Ectodermal cell (in vitro differentiated cells): ENCODE data around the gene PRXL2C.
A peak's percentile ranks its signal among the peaks of the same experiment; 100 is the strongest.

Source experiments
- H3K27ac ChIP-seq: 2 replicates; pipeline ENCODE4 v1.7.0; 2013; ENCODE audit warnings: mild to moderate bottlenecking, low read depth, low read length; ENCODE audit not compliant: insufficient read depth, poor library complexity, severe bottlenecking
- H3K27me3 ChIP-seq: 2 replicates; pipeline ENCODE4 v1.7.0; 2013; ENCODE audit warnings: mild to moderate bottlenecking, low read length; ENCODE audit not compliant: insufficient read depth, control insufficient read depth, poor library complexity, severe bottlenecking
- H3K36me3 ChIP-seq: one replicate; pipeline ENCODE4 v1.7.0; 2013; ENCODE audit warnings: low read length; ENCODE audit not compliant: control insufficient read depth, insufficient read depth
- H3K4me1 ChIP-seq: one replicate; pipeline ENCODE4 v1.7.0; 2013; ENCODE audit warnings: low read length; ENCODE audit not compliant: control insufficient read depth, insufficient read depth
- H3K4me3 ChIP-seq: 2 replicates; pipeline ENCODE4 v1.7.0; 2013; ENCODE audit warnings: low read depth, low read length, control low read depth; ENCODE audit not compliant: insufficient read depth
- H3K9me3 ChIP-seq: 2 replicates; pipeline ENCODE4 v1.7.0; 2013; ENCODE audit warnings: mild to moderate bottlenecking, low read length, moderate library complexity; ENCODE audit not compliant: control insufficient read depth
- WGBS, 2 experiments: methylation state at CpG; one replicate each; pipeline ENCODE4 v1.1.7; 2013; ENCODE audit warnings: missing lambda C conversion rate in 2 of 2; 5-methylcytosine and 5-hydroxymethylcytosine counted together

PRXL2C gene

GRCh38 chr9:96612105-96612965 is 42.8 kb downstream of the PRXL2C start:
- 47 to 54% methylated on average over 12 of the region's 12 CpGs for WGBS, 2 experiments
- peaks cover 12% of the 10 kb centered on the region for H3K4me1 ChIP-seq
- H3K4me3 ChIP-seq = no peak overlapping the region
- peaks cover 9% of the 10 kb centered on the region for H3K27me3 ChIP-seq
- peak overlapping the region; percentile 57 for H3K27ac ChIP-seq
- no peaks in the 10 kb centered on the region for H3K36me3 ChIP-seq
- no peaks in the 10 kb centered on the region for H3K9me3 ChIP-seq

- Histone ChIP-seq H3K27me3 (no peaks in the 10 kb centered on the region), H3K4me1 (peaks cover 12% of the 10 kb centered on the region), H3K9me3 (no peaks in the 10 kb centered on the region), H3K27ac (no peak overlapping the region), H3K4me3 (no peak overlapping the region), H3K36me3 (no peaks in the 10 kb centered on the region)
- WGBS, 2 experiments = 83 to 98% methylated on average over 2 to 3 of the region's 3 CpGs
These were observed 43.8 kb downstream of the PRXL2C start for GRCh38 chr9:96611302-96611701.

DNA sequence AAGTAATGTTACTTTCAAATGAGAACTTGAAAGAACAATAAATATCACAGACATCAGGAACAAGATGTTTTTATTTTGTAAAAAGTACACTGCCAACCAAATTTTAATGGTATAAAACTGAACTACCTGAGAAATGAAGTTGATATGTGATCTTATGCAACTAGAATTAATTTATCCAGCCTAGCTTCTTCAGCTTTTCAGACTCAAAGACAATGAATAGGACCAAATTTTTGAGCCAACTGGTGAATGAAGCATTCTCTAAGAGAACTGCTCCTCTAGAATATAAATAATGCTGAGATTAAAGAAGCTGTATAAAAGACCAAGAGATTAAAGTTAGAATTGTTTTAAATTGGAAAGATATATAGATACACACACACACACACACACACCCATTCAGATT is 45.4 kb downstream of the PRXL2C start:
- Histone ChIP-seq H3K27me3 (no peaks in the 10 kb centered on the region), H3K9me3 (no peaks in the 10 kb centered on the region), H3K36me3 (no peaks in the 10 kb centered on the region), H3K4me3 (no peak overlapping the region), H3K4me1 (peaks cover 12% of the 10 kb centered on the region), H3K27ac (no peak overlapping the region)

DNA sequence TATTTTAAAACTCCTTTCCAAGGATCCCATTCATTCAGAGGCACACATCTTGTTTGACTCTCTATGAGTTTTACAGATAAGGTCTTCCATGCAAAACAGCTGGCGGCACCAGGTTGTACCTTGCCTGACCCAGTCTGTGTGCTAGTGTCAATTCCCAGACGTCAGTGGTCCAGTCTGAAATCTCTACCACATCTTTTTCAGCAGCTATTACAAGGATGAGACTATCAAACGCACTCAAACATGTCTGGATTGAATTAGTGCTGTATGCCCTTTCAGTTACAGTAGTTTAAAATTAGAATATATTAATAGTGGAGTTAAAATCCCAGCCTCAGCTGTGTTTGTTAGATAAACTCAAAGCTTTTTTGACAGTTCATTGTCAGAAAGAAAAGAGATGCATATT is 47.1 kb downstream of the PRXL2C start:
- Histone ChIP-seq H3K27ac (no peak overlapping the region), H3K27me3 (no peaks in the 10 kb centered on the region), H3K36me3 (no peaks in the 10 kb centered on the region), H3K4me1 (peaks cover 12% of the 10 kb centered on the region), H3K4me3 (no peak overlapping the region), H3K9me3 (no peaks in the 10 kb centered on the region)
- 89 to 93% methylated on average over 3 of the region's 3 CpGs for WGBS, 2 experiments

DNA sequence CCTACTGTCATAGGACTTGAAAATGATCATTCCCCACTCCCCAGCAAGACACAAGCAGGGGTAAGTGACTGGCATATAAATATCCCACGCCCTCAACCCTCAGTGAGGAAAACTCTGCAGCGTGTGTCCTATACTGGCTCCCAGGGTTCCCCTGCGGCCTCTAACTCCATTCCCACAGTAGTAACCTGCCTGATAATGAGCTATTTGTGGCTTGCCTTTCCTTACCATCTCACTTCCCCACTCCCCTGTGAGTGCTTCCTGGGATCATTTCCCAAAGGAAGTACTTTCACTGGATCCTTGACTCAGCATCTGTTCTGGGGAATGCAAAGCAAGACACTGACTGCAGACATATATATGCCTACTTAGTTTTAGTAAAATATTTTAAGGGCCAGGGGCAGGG is 49.8 kb downstream of the PRXL2C start:
- Histone ChIP-seq H3K36me3 (no peaks in the 10 kb centered on the region), H3K4me1 (no peaks in the 10 kb centered on the region), H3K9me3 (no peaks in the 10 kb centered on the region), H3K27me3 (no peaks in the 10 kb centered on the region), H3K4me3 (no peak overlapping the region), H3K27ac (peak overlapping the region; percentile 16)
- WGBS, 2 experiments = 83 to 85% methylated on average over 3 of the region's 3 CpGs

DNA sequence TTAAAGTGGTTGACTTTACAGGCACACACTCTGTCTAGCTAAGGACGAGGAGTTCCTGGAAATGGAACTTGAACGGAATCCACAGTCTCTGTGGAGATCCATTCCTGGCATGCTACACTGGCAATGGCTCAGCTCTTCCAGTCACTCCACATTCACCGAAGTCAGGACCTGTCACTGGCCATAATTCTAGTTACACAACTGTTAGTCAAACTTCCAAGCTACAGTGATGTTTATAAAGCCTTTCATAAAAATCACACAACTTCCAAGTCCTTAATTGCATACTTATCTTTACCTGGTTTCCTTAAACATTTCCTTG is 51.2 kb downstream of the PRXL2C start:
- H3K9me3 ChIP-seq = no peaks in the 10 kb centered on the region
- H3K27ac ChIP-seq = no peak overlapping the region
- 92 to 93% methylated on average over 3 of the region's 3 CpGs for WGBS, 2 experiments
- H3K4me3 ChIP-seq = no peak overlapping the region
- no peaks in the 10 kb centered on the region for H3K4me1 ChIP-seq
- H3K36me3 ChIP-seq = no peaks in the 10 kb centered on the region
- no peaks in the 10 kb centered on the region for H3K27me3 ChIP-seq

GRCh38 chr9:96603305-96604003 is 51.7 kb downstream of the PRXL2C start:
- 92 to 97% methylated on average over 8 of the region's 8 CpGs for WGBS, 2 experiments
- no peaks in the 10 kb centered on the region for H3K4me1 ChIP-seq
- no peak overlapping the region for H3K27ac ChIP-seq
- H3K36me3 ChIP-seq = no peaks in the 10 kb centered on the region
- H3K27me3 ChIP-seq = no peaks in the 10 kb centered on the region
- no peaks in the 10 kb centered on the region for H3K9me3 ChIP-seq
- no peak overlapping the region for H3K4me3 ChIP-seq

GRCh38 chr9:96599298-96599697 is 55.8 kb downstream of the PRXL2C start:
- Histone ChIP-seq H3K4me3 (no peak overlapping the region), H3K27me3 (no peaks in the 10 kb centered on the region), H3K27ac (no peak overlapping the region), H3K36me3 (no peaks in the 10 kb centered on the region), H3K4me1 (no peaks in the 10 kb centered on the region), H3K9me3 (no peaks in the 10 kb centered on the region)
- 98 to 100% methylated on average over 5 of the region's 5 CpGs for WGBS, 2 experiments

DNA sequence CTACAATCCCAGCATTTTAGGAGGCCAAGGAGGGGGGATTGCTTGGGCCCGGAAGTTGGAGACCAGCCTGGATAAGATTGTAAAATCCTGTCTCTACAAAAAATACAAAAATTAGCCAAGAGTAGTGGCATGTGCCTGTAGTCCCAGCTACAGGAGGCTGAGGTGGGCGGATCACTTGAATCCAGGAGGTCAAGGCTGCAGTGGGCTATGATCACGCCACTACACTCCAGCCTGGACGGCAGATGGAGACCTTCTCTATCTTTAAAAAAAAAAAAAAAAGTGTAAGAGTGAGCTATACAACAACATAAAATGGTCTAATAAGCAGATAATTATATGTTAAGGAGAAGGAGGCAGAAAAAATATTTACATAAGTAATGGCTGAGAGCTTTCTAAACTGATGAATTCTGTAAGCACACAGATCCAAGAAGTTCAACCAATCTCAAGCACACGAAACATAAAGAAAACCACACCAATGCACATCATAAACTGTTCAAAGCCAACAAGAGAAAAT is 58.5 kb downstream of the PRXL2C start:
- H3K36me3 ChIP-seq = no peaks in the 10 kb centered on the region
- 87 to 97% methylated on average over 3 to 5 of the region's 5 CpGs for WGBS, 2 experiments
- H3K4me1 ChIP-seq = no peaks in the 10 kb centered on the region
- no peaks in the 10 kb centered on the region for H3K27me3 ChIP-seq
- H3K4me3 ChIP-seq = no peak overlapping the region
- H3K27ac ChIP-seq = no peak overlapping the region
- no peaks in the 10 kb centered on the region for H3K9me3 ChIP-seq
